ENCODE data around the gene ARMC5. TPM values are rescaled to one million over a fixed set of nuclear protein-coding genes. Genes with fewer than 3 reads are reported as not detected.
"Not testable (repeated sequence)": the region's sequence is repeated elsewhere in the genome, so short reads cannot be mapped to it uniquely, and the experiment has no call there.

The ARMC5 gene
- total RNA-seq, 4 donors from 2014 or later: 9.7 to 24.3 (median 17.9) TPM

GRCh38 chr16:31480851-31481536, 21.7 kb downstream of the ARMC5 start:
- peaks cover 18% of the 10 kb centered on the region for H3K36me3 ChIP-seq
- TF ChIP-seq POLR2AphosphoS5 (IDR thresholded peaks at IDR 0.05): no peak
- TF ChIP-seq POLR2A (IDR thresholded peaks at IDR 0.05): no peak
- TF ChIP-seq CTCF (IDR thresholded peaks at IDR 0.05): no peak
- no peak for TF ChIP-seq EP300 (IDR thresholded peaks at IDR 0.05)
- no peak overlapping the region for H3K27ac ChIP-seq
- H3K9me3 ChIP-seq: no peaks in the 10 kb centered on the region
- no peak overlapping the region for H3K4me3 ChIP-seq
- peaks cover 19% of the 10 kb centered on the region for H3K4me1 ChIP-seq
- WGBS: 41% methylated on average over 7 of the region's 7 CpGs
- no peak for DNase-seq (ENCODE audit: low spot score in 2 of 2)
- H3K27me3 ChIP-seq: no peaks in the 10 kb centered on the region

GRCh38 chr16:31483081-31483480, 23.8 kb downstream of the ARMC5 start, which contains the start of gene SLC5A2:
Gene SLC5A2 (plus strand): TSS chr16:31483123. CDS start chr16:31483137, 14 bp downstream.
- 92% methylated on average over 4 of the region's 4 CpGs for WGBS
- DNase-seq (ENCODE audit: low spot score in 2 of 2): no peak
- Histone ChIP-seq H3K4me1 (peaks cover 17% of the 10 kb centered on the region), H3K36me3 (peaks cover 2% of the 10 kb centered on the region), H3K27ac (no peak within 1 kb of the TSS), H3K9me3 (no peaks in the 10 kb centered on the region), H3K4me3 (no peak within 1 kb of the TSS), H3K27me3 (no peaks in the 10 kb centered on the region)
- TF ChIP-seq POLR2A (IDR thresholded peaks at IDR 0.05) (no peak), CTCF (IDR thresholded peaks at IDR 0.05) (no peak), POLR2AphosphoS5 (IDR thresholded peaks at IDR 0.05) (no peak), EP300 (IDR thresholded peaks at IDR 0.05) (no peak)

- H3K4me3 ChIP-seq; H3K27me3 ChIP-seq; H3K36me3 ChIP-seq; DNase-seq (ENCODE audit: low spot score in 2 of 2); H3K27ac ChIP-seq; H3K9me3 ChIP-seq: not testable (repeated sequence)
- H3K4me1 ChIP-seq: peaks cover 27% of the 10 kb centered on the region
- WGBS: 100% methylated on average over 3 of the region's 4 CpGs
Measured at GRCh38 chr16:31484048-31484447, 24.7 kb downstream of the ARMC5 start.

- Histone ChIP-seq H3K4me3 (no peak overlapping the region), H3K9me3 (no peaks in the 10 kb centered on the region), H3K36me3 (no peaks in the 10 kb centered on the region), H3K4me1 (peaks cover 29% of the 10 kb centered on the region), H3K27me3 (peaks cover 4% of the 10 kb centered on the region), H3K27ac (no peak overlapping the region)
- DNase-seq (ENCODE audit: low spot score in 2 of 2): no peak
- TF ChIP-seq POLR2AphosphoS5 (IDR thresholded peaks at IDR 0.05) (no peak), EP300 (IDR thresholded peaks at IDR 0.05) (no peak), CTCF (IDR thresholded peaks at IDR 0.05) (no peak), POLR2A (IDR thresholded peaks at IDR 0.05) (no peak)
- WGBS: 66% methylated on average over 10 of the region's 14 CpGs
Measured at GRCh38 chr16:31484491-31485171, 25.3 kb downstream of the ARMC5 start.

GRCh38 chr16:31485571-31485970, 26.3 kb downstream of the ARMC5 start:
- H3K9me3 ChIP-seq: no peaks in the 10 kb centered on the region
- WGBS: 94% methylated on average over 17 of the region's 17 CpGs
- peaks cover 7% of the 10 kb centered on the region for H3K36me3 ChIP-seq
- H3K27me3 ChIP-seq: peaks cover 4% of the 10 kb centered on the region
- H3K4me1 ChIP-seq: peaks cover 28% of the 10 kb centered on the region
- DNase-seq (ENCODE audit: low spot score in 2 of 2): no peak
- no peak overlapping the region for H3K4me3 ChIP-seq
- H3K27ac ChIP-seq: no peak overlapping the region
- no peak for TF ChIP-seq CTCF (IDR thresholded peaks at IDR 0.05)
- TF ChIP-seq POLR2AphosphoS5 (IDR thresholded peaks at IDR 0.05): no peak
- no peak for TF ChIP-seq EP300 (IDR thresholded peaks at IDR 0.05)
- no peak for TF ChIP-seq POLR2A (IDR thresholded peaks at IDR 0.05)
